ENCODE results near the gene MSI2. TPM values are rescaled to one million over a fixed set of nuclear protein-coding genes. Genes with fewer than 3 reads are reported as not detected.

Gene MSI2
- total RNA-seq, 2 experiments from 2014 or later: 131 to 164 TPM

DNA sequence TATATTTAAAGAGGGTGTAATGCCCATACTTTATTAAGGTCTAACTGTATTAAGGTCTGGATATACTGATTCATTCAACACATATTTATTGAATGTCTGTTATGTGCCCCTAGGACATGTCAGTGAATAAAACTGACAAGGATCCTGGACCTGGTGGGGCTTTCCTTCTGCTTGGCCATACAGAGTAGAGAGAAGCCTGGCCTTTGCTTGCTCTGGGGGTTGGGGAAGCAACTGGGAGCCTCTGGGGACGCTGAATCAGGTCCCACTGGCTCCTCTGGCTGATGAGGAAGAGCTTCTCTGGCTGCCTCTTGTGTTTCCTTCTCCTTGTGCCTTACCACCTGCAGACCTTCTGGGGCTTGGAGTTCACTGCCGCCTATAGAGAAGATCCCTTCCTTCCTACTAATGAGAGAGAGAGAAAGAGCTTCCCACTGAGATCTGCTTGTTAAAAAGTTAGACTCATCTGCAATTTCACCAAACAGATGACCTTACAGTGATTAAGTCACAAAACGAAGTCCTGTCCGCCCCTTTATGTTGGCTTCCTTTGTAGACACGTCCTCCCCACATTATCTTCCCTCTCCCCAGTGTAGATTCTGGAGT lies 49.7 kb downstream of the MSI2 start:
- Histone ChIP-seq H3K4me1 (ENCODE audit: insufficient read depth, low read length, poor library complexity, severe bottlenecking) (peaks cover 8% of the 10 kb centered on the region), H3K79me2 (ENCODE audit: insufficient read depth, low read depth, low read length) (no peaks in the 10 kb centered on the region), H3K36me3 (ENCODE audit: insufficient read depth, low read length) (peaks cover 54% of the 10 kb centered on the region), H3K9me2 (ENCODE audit: insufficient read depth, low read length) (no peaks in the 10 kb centered on the region), H3K4me3 (ENCODE audit: low read depth, low read length, poor library complexity, severe bottlenecking) (no peak overlapping the region), H3K27ac (ENCODE audit: low read depth, low read length, poor library complexity, severe bottlenecking) (no peak overlapping the region), H4K20me1 (ENCODE audit: insufficient read depth, low read length) (no peaks in the 10 kb centered on the region), H3K4me2 (ENCODE audit: low read length) (no peak overlapping the region), H2AFZ (ENCODE audit: low read length) (no peak overlapping the region), H3K9me3 (ENCODE audit: low read length) (no peaks in the 10 kb centered on the region)
- DNase-seq (ENCODE audit: low spot score): no peak
- ChIA-PET POLR2A (interaction anchor here (0.6 to 1.1 kb wide), 2 partner anchors 26 to 1179 kb away, joined by 3 to 4 read pairs; no protein-coding TSS in a partner anchor), CTCF (ENCODE audit: unreplicated experiment) (no interaction called here)
- intact Hi-C loops (cut with micrococcal nuclease; ENCODE audit: unreplicated experiment): no loop called here
- no TSS peak for BruUV-seq (replicated peaks)
- TF ChIP-seq, protein P1, sequence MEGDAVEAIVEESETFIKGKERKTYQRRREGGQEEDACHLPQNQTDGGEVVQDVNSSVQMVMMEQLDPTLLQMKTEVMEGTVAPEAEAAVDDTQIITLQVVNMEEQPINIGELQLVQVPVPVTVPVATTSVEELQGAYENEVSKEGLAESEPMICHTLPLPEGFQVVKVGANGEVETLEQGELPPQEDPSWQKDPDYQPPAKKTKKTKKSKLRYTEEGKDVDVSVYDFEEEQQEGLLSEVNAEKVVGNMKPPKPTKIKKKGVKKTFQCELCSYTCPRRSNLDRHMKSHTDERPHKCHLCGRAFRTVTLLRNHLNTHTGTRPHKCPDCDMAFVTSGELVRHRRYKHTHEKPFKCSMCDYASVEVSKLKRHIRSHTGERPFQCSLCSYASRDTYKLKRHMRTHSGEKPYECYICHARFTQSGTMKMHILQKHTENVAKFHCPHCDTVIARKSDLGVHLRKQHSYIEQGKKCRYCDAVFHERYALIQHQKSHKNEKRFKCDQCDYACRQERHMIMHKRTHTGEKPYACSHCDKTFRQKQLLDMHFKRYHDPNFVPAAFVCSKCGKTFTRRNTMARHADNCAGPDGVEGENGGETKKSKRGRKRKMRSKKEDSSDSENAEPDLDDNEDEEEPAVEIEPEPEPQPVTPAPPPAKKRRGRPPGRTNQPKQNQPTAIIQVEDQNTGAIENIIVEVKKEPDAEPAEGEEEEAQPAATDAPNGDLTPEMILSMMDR (conservative IDR thresholded peaks at IDR 0.05; ENCODE audit: low read length): no peak
- TF ChIP-seq EZH2phosphoT487 (IDR thresholded peaks at IDR 0.05; ENCODE audit: borderline replicate concordance, low read depth, low read length): no peak

DNA sequence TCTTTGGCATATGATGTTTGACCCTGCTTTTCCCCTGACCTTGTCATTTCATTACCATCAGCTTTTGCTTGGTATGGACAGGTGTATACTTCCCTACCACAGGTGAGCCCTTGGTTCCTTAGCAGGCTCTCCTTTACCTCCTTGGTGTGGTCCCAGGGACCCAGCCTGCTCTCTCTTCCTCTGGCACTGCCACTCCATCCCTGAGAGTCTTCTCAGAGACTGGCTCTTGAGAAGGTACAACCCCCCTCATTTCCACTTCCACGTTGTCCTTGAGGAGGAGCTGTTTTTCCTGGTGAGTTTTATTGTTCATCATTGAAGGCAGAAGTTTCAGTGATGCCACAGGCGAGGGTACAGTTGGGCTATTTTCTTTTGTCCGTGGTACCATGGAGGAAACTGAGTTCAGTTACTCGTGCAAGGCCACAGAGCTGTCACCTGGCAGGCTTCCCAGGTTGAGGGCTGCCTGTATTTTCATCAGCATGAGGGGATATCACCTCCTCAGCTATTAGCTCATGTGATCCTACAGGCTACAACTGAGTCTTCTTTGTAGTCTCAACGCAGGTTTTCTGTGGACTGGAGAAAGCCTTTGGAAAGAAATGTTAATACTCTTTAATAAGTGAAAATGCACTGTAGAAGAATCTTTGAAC lies 52.3 kb downstream of the MSI2 start:
- no peaks in the 10 kb centered on the region for H3K79me2 ChIP-seq (ENCODE audit: insufficient read depth, low read depth, low read length)

More for the DNA sequence above, 52.3 kb downstream of the MSI2 start:
- TF ChIP-seq EZH2phosphoT487 (IDR thresholded peaks at IDR 0.05; ENCODE audit: borderline replicate concordance, low read depth, low read length): no peak
- TF ChIP-seq, protein P1 (conservative IDR thresholded peaks at IDR 0.05; ENCODE audit: low read length): no peak
- BruUV-seq (replicated peaks): no TSS peak
- Histone ChIP-seq H3K4me2 (ENCODE audit: low read length) (no peak overlapping the region), H3K9me2 (ENCODE audit: insufficient read depth, low read length) (no peaks in the 10 kb centered on the region), H4K20me1 (ENCODE audit: insufficient read depth, low read length) (no peaks in the 10 kb centered on the region), H3K4me3 (ENCODE audit: low read depth, low read length, poor library complexity, severe bottlenecking) (no peak overlapping the region), H3K36me3 (ENCODE audit: insufficient read depth, low read length) (peaks cover 49% of the 10 kb centered on the region), H3K27ac (ENCODE audit: low read depth, low read length, poor library complexity, severe bottlenecking) (no peak overlapping the region), H3K4me1 (ENCODE audit: insufficient read depth, low read length, poor library complexity, severe bottlenecking) (peaks cover 7% of the 10 kb centered on the region), H2AFZ (ENCODE audit: low read length) (no peak overlapping the region), H3K9me3 (ENCODE audit: low read length) (no peaks in the 10 kb centered on the region)
- intact Hi-C loops (cut with micrococcal nuclease; ENCODE audit: unreplicated experiment): no loop called here
- no peak for DNase-seq (ENCODE audit: low spot score)
- POLR2A ChIA-PET: interaction anchor here (0.6 kb wide), 1 partner anchor 79 kb away, joined by 3 read pairs; no protein-coding TSS in a partner anchor
- CTCF ChIA-PET (ENCODE audit: unreplicated experiment): interaction anchor here (0.5 kb wide), 1 partner anchor 322 kb away, joined by 3 read pairs; no protein-coding TSS in a partner anchor
